Measurements from ENCODE around the gene LRPAP1. TPM values are rescaled to one million over a fixed set of nuclear protein-coding genes. Genes with fewer than 3 reads are reported as not detected.

The LRPAP1 gene
- total and polyA plus RNA-seq, 2 donors (not counting 1 experiment from before 2014, with no cell fraction given) = 64.6 to 86.8 TPM

GRCh38 chr4:3518511-3518880, 13.7 kb downstream of the LRPAP1 start:
- intact Hi-C loops (cut with micrococcal nuclease) = no loop called here
- peaks cover 16% of the 10 kb centered on the region for H3K79me2 ChIP-seq (ENCODE audit: control insufficient read depth, insufficient read depth, low read length)
- TF ChIP-seq EZH2 (IDR thresholded peaks at IDR 0.05; ENCODE audit: borderline replicate concordance, insufficient read depth, low read depth, low read length, poor library complexity, severe bottlenecking) = no peak
- TF ChIP-seq, protein P1, sequence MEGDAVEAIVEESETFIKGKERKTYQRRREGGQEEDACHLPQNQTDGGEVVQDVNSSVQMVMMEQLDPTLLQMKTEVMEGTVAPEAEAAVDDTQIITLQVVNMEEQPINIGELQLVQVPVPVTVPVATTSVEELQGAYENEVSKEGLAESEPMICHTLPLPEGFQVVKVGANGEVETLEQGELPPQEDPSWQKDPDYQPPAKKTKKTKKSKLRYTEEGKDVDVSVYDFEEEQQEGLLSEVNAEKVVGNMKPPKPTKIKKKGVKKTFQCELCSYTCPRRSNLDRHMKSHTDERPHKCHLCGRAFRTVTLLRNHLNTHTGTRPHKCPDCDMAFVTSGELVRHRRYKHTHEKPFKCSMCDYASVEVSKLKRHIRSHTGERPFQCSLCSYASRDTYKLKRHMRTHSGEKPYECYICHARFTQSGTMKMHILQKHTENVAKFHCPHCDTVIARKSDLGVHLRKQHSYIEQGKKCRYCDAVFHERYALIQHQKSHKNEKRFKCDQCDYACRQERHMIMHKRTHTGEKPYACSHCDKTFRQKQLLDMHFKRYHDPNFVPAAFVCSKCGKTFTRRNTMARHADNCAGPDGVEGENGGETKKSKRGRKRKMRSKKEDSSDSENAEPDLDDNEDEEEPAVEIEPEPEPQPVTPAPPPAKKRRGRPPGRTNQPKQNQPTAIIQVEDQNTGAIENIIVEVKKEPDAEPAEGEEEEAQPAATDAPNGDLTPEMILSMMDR (IDR thresholded peaks at IDR 0.05) = no peak
- DNase-seq (no peak), ATAC-seq (ENCODE audit: low read depth) (no peak)
- WGBS (ENCODE audit: insufficient coverage) = 94% methylated on average over 4 of the region's 11 CpGs
- no peaks in the 10 kb centered on the region for H3K27me3 ChIP-seq (replicated peaks in 1 of 4; ENCODE audit: control extremely low read depth in 1 of 4, control insufficient read depth in 3 of 4, insufficient read depth in 4 of 4, low read length in 3 of 4)
- H3K9me3 Mint-ChIP-seq (ENCODE audit: insufficient read depth) = no peaks in the 10 kb centered on the region
- ChIA-PET POLR2A (no interaction called here), CTCF (no interaction called here)
- no peak overlapping the region for H3K9ac ChIP-seq (ENCODE audit: low read length)
- no peaks in the 10 kb centered on the region for H3K4me1 ChIP-seq (ENCODE audit: control insufficient read depth in 2 of 2, insufficient read depth in 2 of 2, low read length in 2 of 2)
- no peak overlapping the region for H3K4me3 Mint-ChIP-seq
- no peak overlapping the region for H2AFZ ChIP-seq (ENCODE audit: insufficient read depth, low read depth, low read length, poor library complexity, severe bottlenecking)
- no peak overlapping the region for H3K4me2 ChIP-seq (replicated peaks; ENCODE audit: low read depth, low read length, poor library complexity, severe bottlenecking)
- H3K4me3 ChIP-seq (ENCODE audit: control extremely low read depth in 1 of 5, extremely low read depth in 1 of 5, insufficient read depth in 1 of 5, low read depth in 2 of 5, low read length in 4 of 5) = no peak overlapping the region
- no peaks in the 10 kb centered on the region for H3K4me1 Mint-ChIP-seq
- H4K20me1 ChIP-seq (ENCODE audit: control insufficient read depth, insufficient read depth, low read length, poor library complexity, severe bottlenecking) = peaks cover 53% of the 10 kb centered on the region
- no peaks in the 10 kb centered on the region for H3K9me3 ChIP-seq (ENCODE audit: control extremely low read depth in 1 of 3, control insufficient read depth in 2 of 3, insufficient read depth in 1 of 3, low read length in 2 of 3)
- H3K27ac Mint-ChIP-seq = no peak overlapping the region
- H3K27me3 Mint-ChIP-seq = no peaks in the 10 kb centered on the region
- no peak overlapping the region for H3K27ac ChIP-seq (ENCODE audit: low read length in 2 of 2)
- peaks cover 0 to 88% of the 10 kb centered on the region in 2 experiments for H3K36me3 ChIP-seq (replicated peaks in 1 of 2; ENCODE audit: control extremely low read depth in 1 of 2, control insufficient read depth in 1 of 2, extremely low read depth in 1 of 2, insufficient read depth in 2 of 2, low read length in 1 of 2)

GRCh38 chr4:3517731-3518510, 14.3 kb downstream of the LRPAP1 start:
- CTCF ChIA-PET = interaction anchor here (0.6 kb wide), 1 partner anchor 38 kb away, joined by 3 read pairs; no protein-coding TSS in a partner anchor
- DNase-seq = no peak
- peaks cover 47% of the 10 kb centered on the region for H4K20me1 ChIP-seq (ENCODE audit: control insufficient read depth, insufficient read depth, low read length, poor library complexity, severe bottlenecking)

More at GRCh38 chr4:3517731-3518510, 14.3 kb downstream of the LRPAP1 start:
- no peak for TF ChIP-seq EZH2 (IDR thresholded peaks at IDR 0.05; ENCODE audit: borderline replicate concordance, insufficient read depth, low read depth, low read length, poor library complexity, severe bottlenecking)
- TF ChIP-seq, protein P1 (IDR thresholded peaks at IDR 0.05) = no peak
- Histone ChIP-seq H2AFZ (ENCODE audit: insufficient read depth, low read depth, low read length, poor library complexity, severe bottlenecking) (no peak overlapping the region), H3K27me3 (replicated peaks in 1 of 4; ENCODE audit: control extremely low read depth in 1 of 4, control insufficient read depth in 3 of 4, insufficient read depth in 4 of 4, low read length in 3 of 4) (no peaks in the 10 kb centered on the region), H3K4me2 (replicated peaks; ENCODE audit: low read depth, low read length, poor library complexity, severe bottlenecking) (no peak overlapping the region), H3K79me2 (ENCODE audit: control insufficient read depth, insufficient read depth, low read length) (peaks cover 10% of the 10 kb centered on the region), H3K9me3 (ENCODE audit: control extremely low read depth in 1 of 3, control insufficient read depth in 2 of 3, insufficient read depth in 1 of 3, low read length in 2 of 3) (no peaks in the 10 kb centered on the region), H3K9ac (ENCODE audit: low read length) (no peak overlapping the region), H3K4me1 (ENCODE audit: control insufficient read depth in 2 of 2, insufficient read depth in 2 of 2, low read length in 2 of 2) (no peaks in the 10 kb centered on the region), H3K4me3 (ENCODE audit: control extremely low read depth in 1 of 5, extremely low read depth in 1 of 5, insufficient read depth in 1 of 5, low read depth in 2 of 5, low read length in 4 of 5) (no peak overlapping the region), H3K27ac (ENCODE audit: low read length in 2 of 2) (no peak overlapping the region), H3K36me3 (replicated peaks in 1 of 2; ENCODE audit: control extremely low read depth in 1 of 2, control insufficient read depth in 1 of 2, extremely low read depth in 1 of 2, insufficient read depth in 2 of 2, low read length in 1 of 2) (peaks cover 0 to 86% of the 10 kb centered on the region in 2 experiments)
- Mint-ChIP-seq H3K4me1 (no peaks in the 10 kb centered on the region), H3K27ac (no peak overlapping the region), H3K4me3 (no peak overlapping the region), H3K27me3 (no peaks in the 10 kb centered on the region), H3K9me3 (ENCODE audit: insufficient read depth) (no peaks in the 10 kb centered on the region)
- 97% methylated on average over 48 of the region's 49 CpGs for WGBS (ENCODE audit: insufficient coverage)
- no peak for ATAC-seq (ENCODE audit: low read depth)
- intact Hi-C loops (cut with micrococcal nuclease) = no loop called here
- POLR2A ChIA-PET = no interaction called here
